Naive B cell (primary cell): ENCODE data around the gene TAF12. TPM values are rescaled to one million over a fixed set of nuclear protein-coding genes. Genes with fewer than 3 reads are reported as not detected.
"Not testable (repeated sequence)": the region's sequence is repeated elsewhere in the genome, so short reads cannot be mapped to it uniquely, and the experiment has no call there.

Source experiments
- ATAC-seq, 2 donors: fragments of 150-1000 bp; cut with Tn5 transposase; 2 replicates each; pipeline ENCODE4 v1.10.0; 2021; ENCODE audit warnings: low read depth in 2 of 2, mild to moderate bottlenecking in 2 of 2, moderate library complexity in 2 of 2
- DNase-seq: peaks from one replicate; pipeline ENCODE4 v3.0.0; 2022
- H3K27ac Mint-ChIP-seq, 6 donors: one replicate each; pipeline ENCODE4 v1.8.0; 2020 to 2022; ENCODE audit warnings: mild to moderate bottlenecking in 6 of 6, mixed read lengths in 6 of 6, moderate library complexity in 5 of 6, inconsistent platforms in 2 of 6
- H3K27me3 Mint-ChIP-seq, 3 donors: one replicate each; pipeline ENCODE4 v1.8.0; 2021 to 2022; ENCODE audit warnings: mixed read lengths in 3 of 3, mild to moderate bottlenecking in 1 of 3
- H3K36me3 Mint-ChIP-seq, 2 donors: one replicate each; pipeline ENCODE4 v1.8.0; 2020 to 2022; ENCODE audit warnings: mixed read lengths in 2 of 2, inconsistent platforms in 1 of 2, mild to moderate bottlenecking in 1 of 2
- H3K4me1 Mint-ChIP-seq, 3 donors: one replicate each; pipeline ENCODE4 v1.8.0; 2020 to 2022; ENCODE audit warnings: mixed read lengths in 3 of 3, inconsistent platforms in 1 of 3, mild to moderate bottlenecking in 1 of 3, moderate library complexity in 1 of 3
- H3K4me3 Mint-ChIP-seq, 8 donors: one replicate each; pipeline ENCODE4 v1.8.0; 2020 to 2022; ENCODE audit warnings: mild to moderate bottlenecking in 8 of 8, mixed read lengths in 8 of 8, moderate library complexity in 8 of 8, inconsistent platforms in 2 of 8
- H3K9me3 Mint-ChIP-seq, 7 donors: one replicate each; pipeline ENCODE4 v1.8.0; 2020 to 2022; ENCODE audit warnings: mixed read lengths in 7 of 7, mild to moderate bottlenecking in 5 of 7, inconsistent platforms in 2 of 7, moderate library complexity in 1 of 7
- polyA plus RNA-seq, 6 donors: library from polyadenylated mRNA; unstranded; fragments of 300-500 nt; fragmentation: Illumina TruSeq; gene quantifications; one replicate each; pipeline ENCODE4 v1.2.3, GENCODE V29; 2021; ENCODE audit warnings: low read depth in 6 of 6

The TAF12 gene
- polyA plus RNA-seq, 6 donors from 2014 or later: 32.3 to 50.4 (median 47.6) TPM

GRCh38 chr1:28656335-28656734 lies 13.5 kb upstream of the TAF12 start:
- no peak overlapping the region for H3K27ac Mint-ChIP-seq
- peaks cover 0 to 4% (median 0%) of the 10 kb centered on the region in 3 donors for H3K4me1 Mint-ChIP-seq
- ATAC-seq (no peak), DNase-seq (no peak)
- no peak overlapping the region for H3K4me3 Mint-ChIP-seq
- H3K27me3 Mint-ChIP-seq: no peaks in the 10 kb centered on the region
- no peaks in the 10 kb centered on the region for H3K9me3 Mint-ChIP-seq
- H3K36me3 Mint-ChIP-seq: no peaks in the 10 kb centered on the region

- not testable (repeated sequence) for H3K9me3 Mint-ChIP-seq, ATAC-seq, H3K4me1 Mint-ChIP-seq, H3K36me3 Mint-ChIP-seq, H3K27me3 Mint-ChIP-seq, DNase-seq
- Mint-ChIP-seq H3K27ac (peak overlapping the region in 1 of 6 donors; percentile 26), H3K4me3 (peak overlapping the region in 1 of 8 donors; percentile 42)
Observed at GRCh38 chr1:28655448-28656311, 12.8 kb upstream of the TAF12 start.

GRCh38 chr1:28653870-28654269 lies 11.0 kb upstream of the TAF12 start:
- H3K27ac Mint-ChIP-seq, ATAC-seq, H3K27me3 Mint-ChIP-seq, H3K4me3 Mint-ChIP-seq, H3K4me1 Mint-ChIP-seq, H3K36me3 Mint-ChIP-seq, H3K9me3 Mint-ChIP-seq, DNase-seq: not testable (repeated sequence)

GRCh38 chr1:28653063-28653462 lies 10.2 kb upstream of the TAF12 start:
- H3K27ac Mint-ChIP-seq, H3K9me3 Mint-ChIP-seq, ATAC-seq, H3K36me3 Mint-ChIP-seq, H3K4me3 Mint-ChIP-seq, H3K27me3 Mint-ChIP-seq, DNase-seq: not testable (repeated sequence)
- H3K4me1 Mint-ChIP-seq: peaks cover 9 to 11% (median 11%) of the 10 kb centered on the region in 3 donors

GRCh38 chr1:28648474-28649198 lies 5.8 kb upstream of the TAF12 start, which contains the start of gene RNU11:
Gene RNU11, plus strand, starts transcription at chr1:28648600.
- DNase-seq: peak; percentile 93
- peak within 1 kb of the TSS; percentile 99 to 100 (median 100) for H3K27ac Mint-ChIP-seq
- H3K9me3 Mint-ChIP-seq: no peaks in the 10 kb centered on the region
- H3K36me3 Mint-ChIP-seq: no peaks in the 10 kb centered on the region
- peak; percentile 61 to 71 for ATAC-seq
- peaks cover 22 to 34% (median 31%) of the 10 kb centered on the region in 3 donors for H3K4me1 Mint-ChIP-seq
- peak within 1 kb of the TSS; percentile 79 to 94 (median 92) for H3K4me3 Mint-ChIP-seq
- no peaks in the 10 kb centered on the region for H3K27me3 Mint-ChIP-seq

GRCh38 chr1:28648008-28648473 lies 5.2 kb upstream of the TAF12 start:
- ATAC-seq: peak; percentile 70
- peaks cover 26 to 39% (median 34%) of the 10 kb centered on the region in 3 donors for H3K4me1 Mint-ChIP-seq
- H3K27ac Mint-ChIP-seq: peak overlapping the region; percentile 99 to 100 (median 100)
- no peaks in the 10 kb centered on the region for H3K36me3 Mint-ChIP-seq
- H3K9me3 Mint-ChIP-seq: no peaks in the 10 kb centered on the region
- peak; percentile 92 for DNase-seq
- peak overlapping the region; percentile 79 to 94 (median 92) for H3K4me3 Mint-ChIP-seq
- H3K27me3 Mint-ChIP-seq: no peaks in the 10 kb centered on the region

GRCh38 chr1:28646040-28646439 lies 3.2 kb upstream of the TAF12 start:
- H3K9me3 Mint-ChIP-seq: no peaks in the 10 kb centered on the region
- peak overlapping the region in 5 of 6 donors; percentile 33 to 97 (median 69) for H3K27ac Mint-ChIP-seq
- no peak for DNase-seq
- no peaks in the 10 kb centered on the region for H3K36me3 Mint-ChIP-seq
- no peaks in the 10 kb centered on the region for H3K27me3 Mint-ChIP-seq
- peak overlapping the region in 1 of 8 donors; percentile 4 for H3K4me3 Mint-ChIP-seq
- no peak for ATAC-seq
- peaks cover 38 to 59% (median 47%) of the 10 kb centered on the region in 3 donors for H3K4me1 Mint-ChIP-seq

GRCh38 chr1:28645406-28645805 lies 2.5 kb upstream of the TAF12 start:
- peak overlapping the region in 1 of 8 donors; percentile 37 for H3K4me3 Mint-ChIP-seq

GRCh38 chr1:28644494-28644893 lies 1.6 kb upstream of the TAF12 start:
- H3K4me1 Mint-ChIP-seq: peaks cover 38 to 68% (median 52%) of the 10 kb centered on the region in 3 donors
- no peak for ATAC-seq

More at GRCh38 chr1:28645406-28645805, 2.5 kb upstream of the TAF12 start:
- DNase-seq, H3K36me3 Mint-ChIP-seq, H3K9me3 Mint-ChIP-seq, H3K27me3 Mint-ChIP-seq, ATAC-seq: not testable (repeated sequence)
- peaks cover 38 to 65% (median 47%) of the 10 kb centered on the region in 3 donors for H3K4me1 Mint-ChIP-seq
- peak overlapping the region in 2 of 6 donors; percentile 84 to 97 for H3K27ac Mint-ChIP-seq

GRCh38 chr1:28642056-28642846 lies 616 bp downstream of the TAF12 start:
- DNase-seq (no peak), ATAC-seq (no peak)
- Mint-ChIP-seq H3K27ac (peak overlapping the region; percentile 97 to 100 (median 99)), H3K27me3 (no peaks in the 10 kb centered on the region), H3K4me3 (peak overlapping the region; percentile 93 to 100 (median 98)), H3K9me3 (no peaks in the 10 kb centered on the region), H3K36me3 (no peaks in the 10 kb centered on the region), H3K4me1 (peaks cover 28 to 53% (median 37%) of the 10 kb centered on the region in 3 donors)

More at GRCh38 chr1:28644494-28644893, 1.6 kb upstream of the TAF12 start:
- no peak for DNase-seq
- H3K36me3 Mint-ChIP-seq: no peaks in the 10 kb centered on the region
- H3K27ac Mint-ChIP-seq: peak overlapping the region; percentile 97 to 100 (median 99)
- H3K9me3 Mint-ChIP-seq: no peaks in the 10 kb centered on the region
- no peaks in the 10 kb centered on the region for H3K27me3 Mint-ChIP-seq
- peak overlapping the region in 6 of 8 donors; percentile 93 to 100 (median 97) for H3K4me3 Mint-ChIP-seq

- Mint-ChIP-seq H3K9me3 (no peaks in the 10 kb centered on the region), H3K36me3 (no peaks in the 10 kb centered on the region), H3K4me3 (peak overlapping the region; percentile 9 to 100 (median 83)), H3K27me3 (no peaks in the 10 kb centered on the region), H3K4me1 (peaks cover 28 to 54% (median 33%) of the 10 kb centered on the region in 3 donors), H3K27ac (peak overlapping the region in 3 of 6 donors; percentile 33 to 68 (median 67))
- DNase-seq: no peak
- no peak for ATAC-seq
Observed at GRCh38 chr1:28640766-28641165, 2.1 kb downstream of the TAF12 start.

GRCh38 chr1:28632560-28632959 lies 10.3 kb downstream of the TAF12 start:
- DNase-seq: no peak
- H3K4me1 Mint-ChIP-seq: peaks cover 3 to 22% (median 10%) of the 10 kb centered on the region in 3 donors
- H3K27ac Mint-ChIP-seq: peak overlapping the region in 1 of 6 donors; percentile 37
- H3K27me3 Mint-ChIP-seq: no peaks in the 10 kb centered on the region
- H3K36me3 Mint-ChIP-seq: no peaks in the 10 kb centered on the region
- H3K4me3 Mint-ChIP-seq: no peak overlapping the region
- no peaks in the 10 kb centered on the region for H3K9me3 Mint-ChIP-seq
- no peak for ATAC-seq
